ENCODE measurements around the gene ATP2C1. TPM values are rescaled to one million over a fixed set of nuclear protein-coding genes. Genes with fewer than 3 reads are reported as not detected.
"Not testable (repeated sequence)": the region's sequence is repeated elsewhere in the genome, so short reads cannot be mapped to it uniquely, and the experiment has no call there.

The ATP2C1 gene
- total RNA-seq, 4 donors from 2014 or later, result 25.1 to 41.7 (median 26.4) TPM

GRCh38 chr3:130854208-130854864 is 39.5 kb upstream of the ATP2C1 start:
- no peaks in the 10 kb centered on the region for H3K36me3 ChIP-seq
- peak overlapping the region; percentile 86 to 89 (median 86) for H3K27ac ChIP-seq
- no peaks in the 10 kb centered on the region for H3K9me3 ChIP-seq
- peaks cover 66 to 70% of the 10 kb centered on the region in 2 donors for H3K4me1 ChIP-seq
- ATAC-seq, result peak; percentile 38 to 48
- intact Hi-C loops (cut with DNase I; ENCODE audit: low total_unique reads), result no loop called here
- in situ Hi-C loops (cut with MboI; ENCODE audit: low sequenced_read_pairs in 4 of 4), result no loop called here
- H3K4me3 ChIP-seq, result no peak overlapping the region
- peak; percentile 10 to 20 for DNase-seq
- H3K27me3 ChIP-seq, result no peaks in the 10 kb centered on the region
- peak in 1 of 2 donors; percentile 36 for TF ChIP-seq POLR2A (IDR thresholded peaks at IDR 0.05)
- TF ChIP-seq CTCF (IDR thresholded peaks at IDR 0.05 in 4 of 5, conservative IDR thresholded peaks at IDR 0.05 in 1 of 5), result no peak

GRCh38 chr3:130857336-130858026 is 36.4 kb upstream of the ATP2C1 start:
- Histone ChIP-seq H3K4me1 (peaks cover 41% of the 10 kb centered on the region in 2 donors), H3K27me3 (no peaks in the 10 kb centered on the region), H3K4me3 (no peak overlapping the region), H3K27ac (no peak overlapping the region), H3K36me3 (no peaks in the 10 kb centered on the region), H3K9me3 (no peaks in the 10 kb centered on the region)
- intact Hi-C loops (cut with DNase I; ENCODE audit: low total_unique reads) (no loop called here), in situ Hi-C loops (cut with MboI; ENCODE audit: low sequenced_read_pairs in 4 of 4) (no loop called here)
- TF ChIP-seq CTCF (IDR thresholded peaks at IDR 0.05 in 4 of 5, conservative IDR thresholded peaks at IDR 0.05 in 1 of 5) (no peak), POLR2A (IDR thresholded peaks at IDR 0.05) (no peak)
- DNase-seq (no peak), ATAC-seq (no peak)

GRCh38 chr3:130862130-130862529 is 31.8 kb upstream of the ATP2C1 start:
- DNase-seq; in situ Hi-C loops (cut with MboI; ENCODE audit: low sequenced_read_pairs in 4 of 4); H3K36me3 ChIP-seq; ATAC-seq; H3K9me3 ChIP-seq; H3K4me1 ChIP-seq; intact Hi-C loops (cut with DNase I; ENCODE audit: low total_unique reads); H3K4me3 ChIP-seq; H3K27ac ChIP-seq; H3K27me3 ChIP-seq: not testable (repeated sequence)

- Histone ChIP-seq H3K27me3 (no peaks in the 10 kb centered on the region), H3K27ac (no peak overlapping the region), H3K4me1 (no peaks in the 10 kb centered on the region), H3K4me3 (no peak overlapping the region), H3K9me3 (no peaks in the 10 kb centered on the region), H3K36me3 (no peaks in the 10 kb centered on the region)
- in situ Hi-C loops (cut with MboI; ENCODE audit: low sequenced_read_pairs in 4 of 4) (no loop called here), intact Hi-C loops (cut with DNase I; ENCODE audit: low total_unique reads) (no loop called here)
- TF ChIP-seq POLR2A (IDR thresholded peaks at IDR 0.05), result no peak
- no peak for TF ChIP-seq CTCF (IDR thresholded peaks at IDR 0.05 in 4 of 5, conservative IDR thresholded peaks at IDR 0.05 in 1 of 5)
- DNase-seq (no peak), ATAC-seq (no peak)
These were observed 28.4 kb upstream of the ATP2C1 start for GRCh38 chr3:130865489-130865888.

GRCh38 chr3:130866327-130866726 is 27.6 kb upstream of the ATP2C1 start:
- no peaks in the 10 kb centered on the region for H3K4me1 ChIP-seq
- no peak for TF ChIP-seq CTCF (IDR thresholded peaks at IDR 0.05 in 4 of 5, conservative IDR thresholded peaks at IDR 0.05 in 1 of 5)
- no peak for TF ChIP-seq POLR2A (IDR thresholded peaks at IDR 0.05)
- no peak for ATAC-seq
- in situ Hi-C loops (cut with MboI; ENCODE audit: low sequenced_read_pairs in 4 of 4), result no loop called here
- no peak overlapping the region for H3K4me3 ChIP-seq
- H3K36me3 ChIP-seq, result no peaks in the 10 kb centered on the region
- intact Hi-C loops (cut with DNase I; ENCODE audit: low total_unique reads), result no loop called here
- no peaks in the 10 kb centered on the region for H3K27me3 ChIP-seq
- no peaks in the 10 kb centered on the region for H3K9me3 ChIP-seq
- no peak overlapping the region for H3K27ac ChIP-seq
- DNase-seq, result no peak

Measured in gastrocnemius medialis (tissue), 4 donors.